Nephron progenitor cell (in vitro differentiated cells): ENCODE data around the gene FAM120B.
"Not testable (repeated sequence)": the region's sequence is repeated elsewhere in the genome, so short reads cannot be mapped to it uniquely, and the experiment has no call there.

Experiments
- DNase-seq: peaks from one replicate; pipeline ENCODE4 v3.0.0; 2021
- H3K27ac Mint-ChIP-seq: 2 replicates; pipeline ENCODE4 v1.8.0; 2021; ENCODE audit warnings: mild to moderate bottlenecking, moderate library complexity, mixed read lengths
- H3K27me3 Mint-ChIP-seq: 2 replicates; pipeline ENCODE4 v1.8.0; 2021; ENCODE audit warnings: mild to moderate bottlenecking, low read depth, mixed read lengths; ENCODE audit not compliant: poor library complexity
- H3K36me3 Mint-ChIP-seq: 2 replicates; pipeline ENCODE4 v1.8.0; 2021; ENCODE audit warnings: low read depth, mixed read lengths
- H3K4me1 Mint-ChIP-seq: 2 replicates; pipeline ENCODE4 v1.8.0; 2021; ENCODE audit warnings: mixed read lengths
- H3K4me3 Mint-ChIP-seq: 2 replicates; pipeline ENCODE4 v1.8.0; 2021; ENCODE audit warnings: mild to moderate bottlenecking, moderate library complexity, mixed read lengths
- H3K9me3 Mint-ChIP-seq: 2 replicates; pipeline ENCODE4 v1.8.0; 2021; ENCODE audit warnings: mild to moderate bottlenecking, moderate library complexity, mixed read lengths
- CTCF ChIP-seq: fragments of 200-600 bp; sonication (generic); IDR thresholded peaks from 2 replicates; pipeline ENCODE4 v1.5.0; 2021; ENCODE audit warnings: antibody characterized with exemption

FAM120B gene

GRCh38 chr6:170317076-170317475 is 10.5 kb downstream of the FAM120B start:
- H3K36me3 Mint-ChIP-seq = peaks cover 65% of the 10 kb centered on the region
- no peak for DNase-seq
- peaks cover 2% of the 10 kb centered on the region for H3K27me3 Mint-ChIP-seq
- H3K4me3 Mint-ChIP-seq = no peak overlapping the region
- TF ChIP-seq CTCF = no peak
- no peaks in the 10 kb centered on the region for H3K9me3 Mint-ChIP-seq
- peaks cover 29% of the 10 kb centered on the region for H3K4me1 Mint-ChIP-seq
- H3K27ac Mint-ChIP-seq = peak overlapping the region; percentile 67

- peaks cover 2% of the 10 kb centered on the region for H3K27me3 Mint-ChIP-seq
- H3K4me3 Mint-ChIP-seq = no peak overlapping the region
- no peak for TF ChIP-seq CTCF
- no peak overlapping the region for H3K27ac Mint-ChIP-seq
- H3K36me3 Mint-ChIP-seq = peaks cover 71% of the 10 kb centered on the region
- DNase-seq = no peak
- H3K9me3 Mint-ChIP-seq = no peaks in the 10 kb centered on the region
- H3K4me1 Mint-ChIP-seq = peaks cover 24% of the 10 kb centered on the region
Observed at GRCh38 chr6:170317718-170318117, 11.2 kb downstream of the FAM120B start.

GRCh38 chr6:170329321-170329720 is 22.8 kb downstream of the FAM120B start:
- Mint-ChIP-seq H3K27ac (no peak overlapping the region), H3K36me3 (peaks cover 90% of the 10 kb centered on the region), H3K4me3 (no peak overlapping the region), H3K9me3 (peaks cover 8% of the 10 kb centered on the region), H3K4me1 (no peaks in the 10 kb centered on the region), H3K27me3 (no peaks in the 10 kb centered on the region)
- DNase-seq = no peak
- TF ChIP-seq CTCF = no peak

- H3K36me3 Mint-ChIP-seq = peaks cover 91% of the 10 kb centered on the region
- H3K27ac Mint-ChIP-seq, H3K4me3 Mint-ChIP-seq, DNase-seq, H3K4me1 Mint-ChIP-seq, H3K27me3 Mint-ChIP-seq: not testable (repeated sequence)
- H3K9me3 Mint-ChIP-seq = peaks cover 56% of the 10 kb centered on the region
Observed at GRCh38 chr6:170335199-170335598, 28.6 kb downstream of the FAM120B start.

GRCh38 chr6:170344631-170345576 is 38.3 kb downstream of the FAM120B start:
- Mint-ChIP-seq H3K27me3 (no peaks in the 10 kb centered on the region), H3K4me3 (no peak overlapping the region), H3K27ac (peak overlapping the region; percentile 1), H3K36me3 (peaks cover 81% of the 10 kb centered on the region), H3K4me1 (peaks cover 41% of the 10 kb centered on the region), H3K9me3 (peaks cover 20% of the 10 kb centered on the region)
- no peak for DNase-seq
- TF ChIP-seq CTCF = no peak

GRCh38 chr6:170345662-170346061 is 39.1 kb downstream of the FAM120B start:
- Mint-ChIP-seq H3K9me3 (peaks cover 20% of the 10 kb centered on the region), H3K4me1 (peaks cover 41% of the 10 kb centered on the region), H3K4me3 (no peak overlapping the region), H3K27me3 (no peaks in the 10 kb centered on the region), H3K36me3 (peaks cover 81% of the 10 kb centered on the region), H3K27ac (peak overlapping the region; percentile 55)
- TF ChIP-seq CTCF = no peak
- DNase-seq = no peak
